ENCODE data around the gene LRP8. TPM values are rescaled to one million over a fixed set of nuclear protein-coding genes. Genes with fewer than 3 reads are reported as not detected.
A peak's percentile ranks its signal among the peaks of the same experiment; 100 is the strongest.

LRP8 gene
- total RNA-seq, 4 donors from 2014 or later, result 1.8 to 3.6 (median 2.2) TPM

- WGBS, 2 donors (ENCODE audit: low coverage in 1 of 2), result 20 to 40% methylated on average over 3 of the region's 3 CpGs
- peak overlapping the region; percentile 63 to 80 for H3K4me3 ChIP-seq
- peaks cover 0 to 36% of the 10 kb centered on the region in 2 donors for H3K36me3 ChIP-seq
- no peaks in the 10 kb centered on the region for H3K27me3 ChIP-seq
- TF ChIP-seq, protein P1, sequence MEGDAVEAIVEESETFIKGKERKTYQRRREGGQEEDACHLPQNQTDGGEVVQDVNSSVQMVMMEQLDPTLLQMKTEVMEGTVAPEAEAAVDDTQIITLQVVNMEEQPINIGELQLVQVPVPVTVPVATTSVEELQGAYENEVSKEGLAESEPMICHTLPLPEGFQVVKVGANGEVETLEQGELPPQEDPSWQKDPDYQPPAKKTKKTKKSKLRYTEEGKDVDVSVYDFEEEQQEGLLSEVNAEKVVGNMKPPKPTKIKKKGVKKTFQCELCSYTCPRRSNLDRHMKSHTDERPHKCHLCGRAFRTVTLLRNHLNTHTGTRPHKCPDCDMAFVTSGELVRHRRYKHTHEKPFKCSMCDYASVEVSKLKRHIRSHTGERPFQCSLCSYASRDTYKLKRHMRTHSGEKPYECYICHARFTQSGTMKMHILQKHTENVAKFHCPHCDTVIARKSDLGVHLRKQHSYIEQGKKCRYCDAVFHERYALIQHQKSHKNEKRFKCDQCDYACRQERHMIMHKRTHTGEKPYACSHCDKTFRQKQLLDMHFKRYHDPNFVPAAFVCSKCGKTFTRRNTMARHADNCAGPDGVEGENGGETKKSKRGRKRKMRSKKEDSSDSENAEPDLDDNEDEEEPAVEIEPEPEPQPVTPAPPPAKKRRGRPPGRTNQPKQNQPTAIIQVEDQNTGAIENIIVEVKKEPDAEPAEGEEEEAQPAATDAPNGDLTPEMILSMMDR (IDR thresholded peaks at IDR 0.05), result no peak
- TF ChIP-seq POLR2A (IDR thresholded peaks at IDR 0.05) (no peak), POLR2AphosphoS5 (IDR thresholded peaks at IDR 0.05) (no peak), EP300 (IDR thresholded peaks at IDR 0.05) (no peak)
- H3K27ac ChIP-seq, result peak overlapping the region; percentile 84 to 98 (median 98)
- H3K4me1 ChIP-seq, result peaks cover 4 to 37% (median 8%) of the 10 kb centered on the region in 3 donors
- no peaks in the 10 kb centered on the region for H3K9me3 ChIP-seq
- ATAC-seq, result no peak
Observed at GRCh38 chr1:53220962-53221286, 106.9 kb downstream of the LRP8 start.

GRCh38 chr1:53220171-53220961 lies 107.5 kb downstream of the LRP8 start, which contains the start of gene CZIB:
TSS of gene CZIB (minus strand) at chr1:53220634. CDS start at chr1:53220575, 59 bp downstream.
- H3K4me3 ChIP-seq, result peak within 1 kb of the TSS; percentile 63 to 80
- H3K27me3 ChIP-seq, result no peaks in the 10 kb centered on the region
- H3K9me3 ChIP-seq, result no peaks in the 10 kb centered on the region
- 0% methylated on average over 4 to 15 of the region's 61 CpGs for WGBS, 2 donors (ENCODE audit: low coverage in 1 of 2)
- peaks cover 0 to 36% of the 10 kb centered on the region in 2 donors for H3K36me3 ChIP-seq
- H3K27ac ChIP-seq, result peak within 1 kb of the TSS; percentile 84 to 98 (median 98)
- TF ChIP-seq EP300 (IDR thresholded peaks at IDR 0.05) (no peak), POLR2AphosphoS5 (IDR thresholded peaks at IDR 0.05) (peak; percentile 94), POLR2A (IDR thresholded peaks at IDR 0.05) (peak; percentile 88 to 90)
- TF ChIP-seq, protein P1 (IDR thresholded peaks at IDR 0.05), result no peak
- peaks cover 4 to 37% (median 8%) of the 10 kb centered on the region in 3 donors for H3K4me1 ChIP-seq
- ATAC-seq, result peak; percentile 98

DNA sequence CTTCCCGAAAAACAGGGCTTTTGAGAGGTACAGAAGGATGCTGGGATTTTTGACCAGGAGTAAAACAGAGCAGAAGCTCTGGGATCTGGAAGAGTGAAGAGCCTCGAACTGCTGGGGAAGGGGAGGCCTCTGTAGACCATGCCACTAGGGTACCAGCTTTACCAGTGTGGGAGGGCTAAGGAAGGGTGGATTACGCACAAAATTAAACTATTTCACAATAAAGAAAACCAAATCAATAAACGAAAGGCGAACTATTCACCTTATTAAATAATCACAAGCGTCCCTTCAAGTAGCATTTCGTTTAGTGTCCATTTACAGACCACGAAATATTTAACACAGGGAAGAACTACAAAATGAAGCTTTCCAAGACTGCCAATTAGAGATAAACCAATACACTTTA lies 108.2 kb downstream of the LRP8 start:
- ATAC-seq, result no peak
- H3K27me3 ChIP-seq, result no peaks in the 10 kb centered on the region
- 10 to 11% methylated on average over 7 to 8 of the region's 8 CpGs for WGBS, 2 donors (ENCODE audit: low coverage in 1 of 2)

DNA sequence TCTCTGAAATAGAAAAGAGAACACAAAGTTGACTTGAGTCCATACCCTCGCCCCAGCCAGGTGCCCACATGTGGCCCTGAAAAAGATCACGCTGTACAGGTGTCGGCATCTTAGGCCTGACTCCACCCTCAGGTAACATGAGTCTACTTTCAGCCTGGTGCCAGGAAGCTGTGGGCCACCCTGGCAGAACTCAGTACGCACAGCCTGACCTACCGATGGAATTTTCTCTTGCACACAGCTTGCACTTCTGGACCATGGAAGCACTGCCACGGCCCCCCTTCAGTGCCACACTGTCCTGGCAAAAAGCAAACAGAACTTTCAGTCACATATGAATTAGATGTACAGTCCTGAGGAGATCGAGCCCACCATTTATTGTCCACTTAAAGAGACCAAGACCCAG lies 109.7 kb downstream of the LRP8 start:
- no peak for ATAC-seq
- peaks cover 0 to 57% of the 10 kb centered on the region in 2 donors for H3K36me3 ChIP-seq
- no peak overlapping the region for H3K4me3 ChIP-seq
- TF ChIP-seq POLR2A (IDR thresholded peaks at IDR 0.05), result no peak
- TF ChIP-seq EP300 (IDR thresholded peaks at IDR 0.05), result no peak
- TF ChIP-seq, protein P1 (IDR thresholded peaks at IDR 0.05), result no peak
- no peak for TF ChIP-seq POLR2AphosphoS5 (IDR thresholded peaks at IDR 0.05)
- no peaks in the 10 kb centered on the region for H3K27me3 ChIP-seq
- H3K4me1 ChIP-seq, result peaks cover 4 to 37% (median 8%) of the 10 kb centered on the region in 3 donors
- H3K27ac ChIP-seq, result no peak overlapping the region
- 83 to 84% methylated on average over 1 to 5 of the region's 7 CpGs for WGBS, 2 donors (ENCODE audit: low coverage in 1 of 2)
- no peaks in the 10 kb centered on the region for H3K9me3 ChIP-seq

More for the DNA sequence above, 108.2 kb downstream of the LRP8 start:
- Histone ChIP-seq H3K4me1 (peaks cover 4 to 37% (median 8%) of the 10 kb centered on the region in 3 donors), H3K27ac (peak overlapping the region; percentile 84 to 98 (median 98)), H3K9me3 (no peaks in the 10 kb centered on the region), H3K4me3 (peak overlapping the region; percentile 63 to 80), H3K36me3 (peaks cover 0 to 42% of the 10 kb centered on the region in 2 donors)
- TF ChIP-seq, protein P1 (IDR thresholded peaks at IDR 0.05), result no peak

Data from gastroesophageal sphincter (tissue), 4 donors.